MCF 10A (cell line): ENCODE measurements around the gene RBL2. TPM values are rescaled to one million over a fixed set of nuclear protein-coding genes. Genes with fewer than 3 reads are reported as not detected.

Experiments
- BruUV-seq: library from RNA; stranded (reverse); fragments of 400-500 nt; replicated peaks from 2 replicates; lab custom pipeline; 2021; lab: Mats Ljungman, UMichigan
- CTCF ChIA-PET: fragments of 300-600 bp; sonication (Branson Sonifier 250); formaldehyde crosslinking; extraction: SDS; loops from one replicate; lab custom pipeline; 2021; ENCODE audit warnings: antibody characterized with exemption, inconsistent platforms; lab: Yijun Ruan, JAX
- POLR2A ChIA-PET: fragments of 300-600, 350-650 bp; sonication (Branson Sonifier 250); formaldehyde crosslinking; extraction: SDS; loops from one replicate; lab custom pipeline; 2020; ENCODE audit warnings: antibody characterized with exemption, inconsistent platforms; lab: Yijun Ruan, JAX
- DNase-seq: peaks from one replicate; pipeline ENCODE4 v3.0.0-alpha.2; 2018; ENCODE audit not compliant: unreplicated experiment
- H3K27ac Mint-ChIP-seq: one replicate; pipeline ENCODE4 v1.8.0; 2022; ENCODE audit warnings: mild to moderate bottlenecking, low read depth, mixed read lengths; ENCODE audit not compliant: unreplicated experiment
- H3K27me3 Mint-ChIP-seq: one replicate; pipeline ENCODE4 v1.8.0; 2022; ENCODE audit warnings: mixed read lengths; ENCODE audit not compliant: insufficient read depth, unreplicated experiment
- H3K36me3 Mint-ChIP-seq: one replicate; pipeline ENCODE4 v1.8.0; 2022; ENCODE audit warnings: mild to moderate bottlenecking, moderate library complexity, mixed read lengths; ENCODE audit not compliant: insufficient read depth, unreplicated experiment
- H3K4me1 Mint-ChIP-seq: one replicate; pipeline ENCODE4 v1.8.0; 2022; ENCODE audit warnings: mixed read lengths; ENCODE audit not compliant: insufficient read depth, unreplicated experiment
- H3K4me3 Mint-ChIP-seq: one replicate; pipeline ENCODE4 v1.8.0; 2022; ENCODE audit warnings: mild to moderate bottlenecking, moderate library complexity, mixed read lengths; ENCODE audit not compliant: unreplicated experiment
- H3K9me3 Mint-ChIP-seq: one replicate; pipeline ENCODE4 v1.8.0; 2022; ENCODE audit warnings: mixed read lengths; ENCODE audit not compliant: unreplicated experiment
- CTCF ChIP-seq: fragments of 200-600 bp; IDR thresholded peaks from one replicate; pipeline ENCODE4 v1.8.0; 2022; ENCODE audit warnings: antibody characterized with exemption, mild to moderate bottlenecking; ENCODE audit not compliant: unreplicated experiment
- intact Hi-C: fragments of 100-400 bp; cut with micrococcal nuclease; formaldehyde crosslinking; loops from 2 replicates; pipeline ENCODE4 v1.14.1; 2022
- total RNA-seq: library from RNA; stranded (reverse); gene quantifications from 2 replicates; pipeline ENCODE4 v1.2.3, GENCODE V29; 2022

The RBL2 gene
- total RNA-seq, 1 experiment from 2014 or later = 28.5 TPM

DNA sequence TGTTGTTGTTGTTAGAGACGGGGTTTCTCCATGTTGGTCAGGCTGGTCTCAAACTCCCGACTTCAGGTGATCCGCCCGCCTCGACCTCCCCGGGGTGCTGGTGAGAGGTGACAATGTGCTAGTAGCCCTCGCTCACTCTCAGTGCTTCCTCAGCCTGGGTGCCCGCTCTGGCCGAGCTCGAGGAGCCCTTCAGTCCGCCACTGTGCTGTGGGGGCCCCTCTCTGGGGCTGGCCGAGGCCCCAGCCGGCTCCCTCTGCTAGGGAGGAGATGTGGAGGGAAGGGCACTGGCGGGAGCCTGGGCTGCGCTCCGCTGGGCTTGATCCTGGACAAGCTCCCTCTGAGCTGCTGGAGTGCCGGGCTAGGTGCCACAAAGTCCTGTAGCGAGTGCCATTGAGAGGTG, 21.7 kb upstream of the RBL2 start:
- Mint-ChIP-seq H3K4me3 (no peak overlapping the region), H3K9me3 (no peaks in the 10 kb centered on the region), H3K36me3 (peaks cover 6% of the 10 kb centered on the region), H3K27ac (no peak overlapping the region), H3K27me3 (no peaks in the 10 kb centered on the region), H3K4me1 (peaks cover 12% of the 10 kb centered on the region)
- no peak for TF ChIP-seq CTCF
- ChIA-PET CTCF (no interaction called here), POLR2A (no interaction called here)
- intact Hi-C loops = no loop called here
- no peak for DNase-seq
- BruUV-seq = no TSS peak

DNA sequence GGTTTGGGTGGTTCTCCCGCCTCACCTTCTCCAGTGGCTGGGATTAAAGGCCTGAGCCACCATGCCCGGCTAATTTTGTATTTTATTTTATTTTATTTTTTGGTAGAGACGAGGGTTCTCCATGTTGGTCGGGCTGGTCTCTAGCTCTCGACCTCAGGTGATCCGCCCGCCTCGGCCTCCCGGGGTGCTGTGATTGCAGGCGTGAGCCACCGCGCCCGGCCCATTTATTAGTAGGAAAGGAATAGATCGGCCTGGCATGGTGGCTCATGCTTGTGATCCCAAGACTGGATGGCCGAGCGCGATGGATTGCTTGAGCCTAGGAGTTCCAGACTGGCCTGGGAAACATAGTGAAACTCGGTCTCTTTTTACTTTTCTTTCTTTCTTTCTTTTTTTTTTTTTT, 20.4 kb upstream of the RBL2 start:
- TF ChIP-seq CTCF = no peak
- H3K4me1 Mint-ChIP-seq = peaks cover 14% of the 10 kb centered on the region
- no peaks in the 10 kb centered on the region for H3K9me3 Mint-ChIP-seq
- ChIA-PET POLR2A (interaction anchor here (4.5 kb wide), 1 partner anchor 21 kb away, joined by 35 read pairs; the partner anchor contains the start of gene RBL2), CTCF (interaction anchor here (0.6 to 1.3 kb wide), 3 partner anchors 13 to 126 kb away, joined by 3 to 4 read pairs (median 3); no protein-coding TSS in a partner anchor)
- intact Hi-C loops = no loop called here
- peaks cover 6% of the 10 kb centered on the region for H3K36me3 Mint-ChIP-seq
- no peak for DNase-seq
- BruUV-seq = no TSS peak
- no peaks in the 10 kb centered on the region for H3K27me3 Mint-ChIP-seq
- H3K4me3 Mint-ChIP-seq = no peak overlapping the region
- no peak overlapping the region for H3K27ac Mint-ChIP-seq

DNA sequence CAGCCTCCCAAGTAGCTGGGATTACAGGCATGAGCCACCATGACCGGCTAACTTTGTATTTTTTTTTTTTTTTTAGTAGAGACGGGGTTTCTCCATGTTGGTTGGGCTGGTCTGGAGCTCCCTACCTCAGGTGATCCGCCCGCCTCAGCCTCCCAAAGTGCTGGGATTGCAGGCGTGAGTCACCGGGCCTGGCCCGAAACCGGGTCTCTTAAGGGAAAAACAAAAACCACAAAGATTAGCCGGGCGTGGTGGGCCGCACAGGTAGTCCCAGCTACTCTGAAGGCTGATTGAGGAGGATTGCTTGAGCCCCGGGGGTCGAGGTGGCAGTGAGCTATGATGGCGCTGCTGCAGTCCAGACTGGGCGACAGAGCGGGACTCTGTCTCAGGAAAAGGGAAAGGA, 19.9 kb upstream of the RBL2 start:
- H3K27me3 Mint-ChIP-seq = no peaks in the 10 kb centered on the region
- no peak for TF ChIP-seq CTCF
- CTCF ChIA-PET = interaction anchor here (0.6 to 1.9 kb wide), 7 partner anchors 9 to 127 kb away, joined by 3 to 5 read pairs (median 4); no protein-coding TSS in a partner anchor
- H3K9me3 Mint-ChIP-seq = no peaks in the 10 kb centered on the region
- no TSS peak for BruUV-seq
- H3K36me3 Mint-ChIP-seq = peaks cover 6% of the 10 kb centered on the region
- DNase-seq = peak; percentile 41
- no peak overlapping the region for H3K27ac Mint-ChIP-seq
- POLR2A ChIA-PET = interaction anchor here (1.6 to 4.5 kb wide), 2 partner anchors 9 to 21 kb away, joined by 5 to 35 read pairs; partner anchors contain the start of gene RBL2
- intact Hi-C loops = no loop called here
- peaks cover 14% of the 10 kb centered on the region for H3K4me1 Mint-ChIP-seq
- H3K4me3 Mint-ChIP-seq = no peak overlapping the region

GRCh38 chr16:53415504-53415903, 18.8 kb upstream of the RBL2 start:
- H3K27ac Mint-ChIP-seq = no peak overlapping the region
- intact Hi-C loops = no loop called here
- no peak overlapping the region for H3K4me3 Mint-ChIP-seq
- CTCF ChIA-PET = interaction anchor here (0.7 to 1.9 kb wide), 9 partner anchors 12 to 118 kb away, joined by 3 to 5 read pairs (median 4); no protein-coding TSS in a partner anchor
- DNase-seq = peak; percentile 29
- peaks cover 6% of the 10 kb centered on the region for H3K36me3 Mint-ChIP-seq
- H3K4me1 Mint-ChIP-seq = peaks cover 14% of the 10 kb centered on the region
- POLR2A ChIA-PET = interaction anchor here (0.9 to 4.5 kb wide), 5 partner anchors 10 to 88 kb away, joined by 3 to 35 read pairs (median 3); partner anchors contain the start of genes AKTIP and RBL2
- no peaks in the 10 kb centered on the region for H3K27me3 Mint-ChIP-seq
- BruUV-seq = no TSS peak
- TF ChIP-seq CTCF = no peak
- no peaks in the 10 kb centered on the region for H3K9me3 Mint-ChIP-seq
